Stimulated activated CD8-positive, alpha-beta memory T cell treated with anti-CD3 and anti-CD28 coated beads, Interleukin-15, amount 100 ng/mL, for 24 hours (primary cell): ENCODE data around the gene CAPN2.

Experiments
- DNase-seq: peaks from one replicate; pipeline ENCODE4 v3.0.0-alpha.2; 2020; ENCODE audit warnings: low read depth

The CAPN2 gene

DNA sequence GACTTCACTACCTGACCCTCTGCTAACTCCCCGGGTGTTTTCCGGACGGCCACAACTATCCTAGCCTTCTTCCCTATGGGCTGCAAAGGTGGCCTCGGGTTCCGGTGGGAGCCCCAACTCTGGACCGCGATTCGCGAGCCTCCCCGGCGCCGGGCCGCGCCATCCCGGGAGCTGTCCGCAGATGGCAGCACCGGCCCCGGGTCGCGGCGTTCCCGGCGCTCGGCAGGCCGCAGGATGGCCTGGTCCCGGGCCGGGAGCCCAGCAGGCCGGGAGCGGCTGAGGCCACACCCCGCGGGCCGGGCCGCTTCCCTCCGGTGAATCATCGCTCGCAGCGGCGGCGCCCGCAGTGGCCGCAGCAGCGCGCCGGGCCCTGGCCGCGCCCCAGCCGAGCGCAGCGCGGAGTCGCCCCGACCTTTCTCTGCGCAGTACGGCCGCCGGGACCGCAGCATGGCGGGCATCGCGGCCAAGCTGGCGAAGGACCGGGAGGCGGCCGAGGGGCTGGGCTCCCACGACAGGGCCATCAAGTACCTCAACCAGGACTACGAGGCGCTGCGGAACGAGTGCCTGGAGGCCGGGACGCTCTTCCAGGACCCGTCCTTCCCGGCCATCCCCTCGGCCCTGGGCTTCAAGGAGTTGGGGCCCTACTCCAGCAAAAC is at the start of gene CAPN2:
TSS of gene CAPN2 (plus strand) at position 346 of the 656 bp plus-strand sequence. CDS start at position 448, 102 bp downstream.
- DNase-seq = no peak

DNA sequence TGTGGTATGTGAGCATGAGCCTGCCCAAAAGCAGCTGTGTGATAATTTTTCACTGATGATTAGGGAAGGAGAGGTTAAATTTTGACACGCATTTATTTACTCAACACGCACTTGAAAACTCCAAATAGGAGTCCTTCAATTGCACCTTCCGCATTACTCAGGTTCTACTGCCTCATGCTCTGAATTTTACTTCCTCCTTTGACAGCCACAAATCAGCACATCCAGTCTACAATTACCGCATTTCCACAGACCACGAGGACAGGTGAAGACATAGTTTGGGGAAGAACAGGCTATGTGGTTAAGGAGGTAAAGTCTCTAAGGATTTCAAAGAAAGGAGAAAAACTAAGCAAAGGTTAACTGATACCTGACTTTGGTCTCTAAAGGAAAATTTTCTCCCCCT is 49.4 kb upstream of the CAPN2 start:
- no peak for DNase-seq

DNA sequence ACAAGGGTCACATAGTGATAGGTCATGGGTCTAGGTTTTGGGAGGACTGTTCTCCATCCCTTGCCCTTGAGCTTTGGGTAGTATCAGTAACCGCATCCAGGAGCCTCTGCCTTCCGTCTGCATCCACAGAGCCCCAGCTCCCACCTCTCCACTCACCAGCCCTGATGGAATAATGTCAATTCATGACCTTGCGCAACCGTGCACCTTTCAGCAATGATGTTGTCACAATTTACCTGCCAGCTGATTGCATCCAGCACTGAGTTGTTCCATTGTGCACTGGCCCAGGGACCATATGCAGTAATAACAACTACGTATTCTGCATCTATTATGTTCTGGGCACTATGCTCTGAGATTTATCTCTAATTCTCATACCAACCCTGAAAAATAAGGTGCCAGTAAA is 48.2 kb upstream of the CAPN2 start:
- no peak for DNase-seq

DNA sequence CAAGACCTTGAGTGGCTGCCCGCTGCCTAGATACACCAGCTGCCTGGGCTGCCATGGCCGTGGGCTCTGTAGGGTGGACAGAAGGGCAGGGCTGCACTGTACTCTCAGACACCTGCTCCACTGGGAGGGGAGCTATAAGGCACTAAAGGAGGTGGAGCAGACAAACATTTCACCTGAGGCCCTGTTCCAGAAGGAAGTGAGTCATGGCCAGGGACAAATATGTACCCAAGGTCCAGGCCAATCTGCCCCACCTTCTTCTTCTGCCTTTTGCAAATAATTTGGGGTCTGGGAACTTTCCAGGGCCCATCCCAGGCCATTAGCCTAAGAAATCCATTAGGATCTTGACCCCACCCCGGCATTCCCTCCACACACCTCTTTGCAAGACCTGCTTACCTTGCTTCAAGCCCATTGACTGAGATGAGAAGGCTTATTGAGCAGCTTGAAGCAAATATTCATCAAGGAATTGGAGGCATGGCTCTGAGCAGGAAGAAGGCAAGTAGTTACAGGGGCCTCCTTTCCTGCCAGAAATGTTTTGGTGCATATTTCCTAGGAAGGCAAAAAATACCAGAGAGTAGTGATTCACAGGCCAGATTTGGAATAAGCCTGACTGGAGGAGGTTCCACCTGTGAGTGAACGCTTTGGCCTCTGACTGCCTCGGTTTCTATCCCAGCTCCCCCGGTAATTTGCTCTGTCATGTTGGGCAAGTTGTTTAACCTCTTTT is 46.6 kb upstream of the CAPN2 start, which contains the start of gene CAPN8:
TSS of gene CAPN8 (minus strand) at position 110 of the 721 bp plus-strand sequence. CDS start at position 55, 55 bp downstream.
- no peak for DNase-seq

DNA sequence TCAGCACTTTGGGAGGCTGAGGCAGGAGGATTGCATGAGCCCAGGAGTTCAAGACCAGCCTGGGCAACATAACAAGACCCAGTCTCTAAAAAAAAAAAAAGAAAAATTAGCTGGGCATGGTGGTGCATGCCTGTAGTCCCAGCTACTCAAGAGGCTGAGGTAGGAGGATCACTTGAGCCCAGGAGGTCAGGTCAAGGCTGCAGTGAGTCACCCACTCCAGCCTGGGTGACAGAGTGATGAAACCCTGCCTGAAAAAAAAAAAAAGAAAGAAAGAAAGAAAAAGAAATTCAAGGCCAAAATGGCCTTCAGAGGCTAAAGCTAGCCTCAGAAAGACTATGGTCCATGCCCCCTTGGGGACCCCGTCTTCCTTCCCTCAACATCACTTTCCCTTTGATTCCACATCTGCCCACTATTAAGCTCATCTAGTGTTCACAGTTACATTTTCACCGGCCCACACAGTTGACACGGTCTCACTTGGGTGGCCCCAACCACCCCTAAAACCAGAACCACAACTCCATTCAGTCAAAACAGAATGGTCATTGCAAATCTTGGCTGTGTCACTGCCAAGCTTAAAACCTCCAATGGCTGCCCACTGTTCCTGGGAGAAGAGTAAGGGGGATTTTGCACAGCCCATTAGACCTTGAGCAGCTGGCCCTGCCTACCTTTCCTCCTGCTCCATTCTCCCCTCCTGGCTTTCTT is 44.7 kb upstream of the CAPN2 start:
- DNase-seq = no peak

DNA sequence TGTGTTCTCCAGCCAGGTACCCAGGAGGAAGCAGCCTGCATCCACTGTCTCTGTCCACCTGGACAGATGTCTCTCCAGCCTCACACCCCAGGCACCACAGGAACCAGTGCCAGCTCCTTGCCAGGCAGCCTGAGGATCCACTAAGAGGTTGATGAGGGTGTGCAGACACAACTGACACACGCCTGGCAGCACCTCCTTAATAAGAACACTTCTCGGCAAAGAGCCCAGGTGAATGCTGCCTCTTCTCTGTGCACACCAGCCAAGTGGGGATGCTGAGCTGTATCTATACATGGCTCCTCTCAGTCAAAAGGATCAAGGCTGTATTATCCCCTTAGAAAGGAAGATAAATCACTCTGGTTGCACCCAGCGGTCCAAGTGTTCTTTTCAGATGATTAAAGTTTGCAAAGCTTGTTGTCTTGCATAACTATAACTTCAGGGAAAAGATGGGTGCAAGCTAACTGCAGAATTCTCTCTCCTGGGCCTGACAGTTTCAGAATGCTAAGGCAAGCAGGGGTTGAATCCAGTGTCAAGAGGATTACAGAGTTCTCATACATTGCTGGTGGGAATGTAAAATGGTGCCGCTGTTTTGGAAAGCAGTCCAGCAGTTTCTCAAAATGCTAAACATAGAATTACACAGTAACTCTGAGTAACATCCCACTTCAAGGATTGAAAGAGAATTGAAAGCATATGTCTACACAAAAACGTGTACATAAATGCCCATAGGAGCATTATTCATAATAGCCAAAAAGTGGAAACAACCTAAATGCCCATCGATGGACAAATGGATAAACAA is 43.1 kb upstream of the CAPN2 start:
- DNase-seq = no peak

DNA sequence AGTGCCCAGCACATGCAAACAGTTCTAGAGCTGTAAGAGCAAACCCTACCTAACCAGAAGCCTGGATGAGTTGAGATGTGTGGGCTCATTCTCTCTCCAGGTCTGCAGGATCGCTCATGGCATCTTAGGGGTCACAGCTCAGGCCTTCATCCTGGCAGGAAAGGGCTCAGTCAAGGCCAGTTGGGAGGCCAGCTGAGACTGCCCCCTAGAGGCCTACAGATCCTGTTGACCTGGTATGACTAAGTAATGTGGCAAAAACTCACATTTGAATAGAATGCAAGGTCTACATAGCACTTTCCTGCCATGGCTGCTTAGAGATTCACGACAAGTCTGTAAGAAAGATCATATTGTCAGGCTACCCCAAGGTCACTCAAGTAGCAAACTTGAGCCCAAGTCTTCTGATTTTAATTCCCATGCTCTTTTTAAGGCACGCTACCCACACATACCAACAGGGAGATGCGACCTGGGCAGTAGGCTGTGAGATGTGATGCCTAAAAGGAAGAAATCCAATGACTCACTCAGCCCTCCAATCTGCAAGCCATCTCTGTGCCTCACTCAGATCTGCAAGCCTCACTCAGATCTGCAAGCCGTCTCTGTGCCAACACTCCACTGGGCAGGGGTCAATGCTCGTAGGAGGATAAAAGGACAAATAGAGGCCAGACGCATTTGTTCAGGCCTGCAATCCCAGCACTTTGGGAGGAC is 41.7 kb upstream of the CAPN2 start:
- no peak for DNase-seq

DNA sequence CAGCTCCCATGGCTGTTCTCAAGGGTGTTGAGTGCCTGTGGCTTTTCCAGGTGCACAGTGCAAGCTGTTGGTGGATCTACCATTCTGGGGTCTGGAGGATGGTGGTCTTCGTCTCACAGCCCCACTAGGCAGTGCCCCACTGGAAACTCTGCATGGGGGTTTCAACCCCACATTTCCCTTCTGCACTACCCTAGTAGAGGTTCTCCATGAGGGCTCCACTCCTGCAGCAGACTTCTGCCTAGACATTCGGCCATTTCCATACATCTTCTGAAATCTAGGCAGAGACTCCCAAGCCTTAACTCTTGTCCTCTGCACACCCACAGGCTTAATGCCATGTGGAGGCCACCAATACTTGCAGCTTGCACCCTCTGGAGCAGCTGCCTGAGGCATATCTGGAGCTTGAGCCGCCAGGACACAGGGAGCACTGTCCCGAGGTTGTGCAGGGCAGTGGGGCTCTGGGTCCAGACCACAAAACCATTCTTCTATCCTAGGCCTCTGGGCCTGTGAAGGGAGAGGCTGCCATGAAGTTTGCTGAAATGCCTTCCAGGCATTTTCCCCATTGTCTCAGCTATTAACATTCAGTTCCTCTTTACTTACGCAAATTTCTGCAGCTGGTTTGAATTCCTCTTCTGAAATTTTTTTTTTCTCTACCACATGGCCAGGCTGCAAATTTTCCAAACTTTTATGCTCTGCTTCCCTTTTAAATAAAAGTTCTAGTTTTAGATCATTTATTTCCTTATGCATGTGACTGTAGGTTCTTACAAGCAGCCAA is 38.0 kb upstream of the CAPN2 start:
- no peak for DNase-seq

DNA sequence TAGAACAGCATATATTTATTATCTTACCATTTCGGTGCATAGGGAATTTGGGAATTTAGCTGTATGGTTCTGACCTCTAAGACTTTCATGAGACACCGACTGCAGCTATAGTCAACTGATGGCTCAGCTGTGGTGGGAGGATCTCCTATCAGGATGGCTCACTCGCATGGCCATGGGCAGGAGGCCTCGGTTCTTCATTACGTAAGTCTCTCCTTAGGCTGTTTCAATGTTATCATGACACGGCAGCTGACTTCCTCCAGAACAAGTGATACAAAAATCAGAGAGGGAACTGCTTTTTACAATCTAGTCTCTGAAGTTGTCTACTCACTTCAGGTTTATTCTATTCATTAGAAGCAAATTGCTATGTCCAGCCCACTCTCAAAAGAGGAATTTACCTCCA is 33.5 kb upstream of the CAPN2 start:
- DNase-seq = no peak

DNA sequence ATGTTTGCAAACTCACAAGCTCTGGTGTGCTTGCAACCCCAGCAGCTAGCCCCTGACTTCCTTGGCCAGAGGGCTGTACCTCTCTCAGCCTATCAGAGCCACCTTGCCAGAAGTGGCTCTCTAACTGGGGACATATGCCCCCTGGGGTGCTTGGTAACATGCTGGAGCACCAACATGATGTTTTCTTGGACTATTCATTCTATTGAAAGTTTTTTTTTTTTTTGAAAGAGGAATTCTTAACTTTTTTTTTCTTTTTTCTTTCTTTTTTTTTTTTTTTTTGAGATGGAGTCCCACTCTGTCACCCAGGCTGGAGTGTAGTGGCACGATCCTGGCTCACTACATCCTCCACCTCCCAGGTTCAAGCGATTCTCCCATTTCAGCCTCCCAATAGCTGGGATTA is 32.2 kb upstream of the CAPN2 start:
- no peak for DNase-seq

DNA sequence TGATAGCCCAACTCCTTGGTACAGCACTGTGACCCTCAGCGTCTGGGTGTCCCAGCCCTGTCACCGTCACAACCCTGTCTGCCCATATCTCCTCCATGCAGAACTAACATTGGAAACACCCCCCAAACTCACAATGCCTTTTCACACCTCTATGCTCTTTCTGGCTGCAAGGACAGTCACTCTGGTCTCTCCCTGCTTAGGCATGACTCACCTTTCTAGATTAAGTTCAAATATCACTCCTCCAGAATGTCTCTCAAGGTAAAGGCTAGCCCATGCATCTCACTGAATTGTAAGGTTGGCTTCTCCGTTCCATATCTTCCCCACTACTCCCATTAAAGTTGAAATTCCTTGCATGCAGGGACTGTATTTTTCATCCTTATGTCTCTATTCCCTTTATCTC is 29.8 kb upstream of the CAPN2 start:
- DNase-seq = no peak

DNA sequence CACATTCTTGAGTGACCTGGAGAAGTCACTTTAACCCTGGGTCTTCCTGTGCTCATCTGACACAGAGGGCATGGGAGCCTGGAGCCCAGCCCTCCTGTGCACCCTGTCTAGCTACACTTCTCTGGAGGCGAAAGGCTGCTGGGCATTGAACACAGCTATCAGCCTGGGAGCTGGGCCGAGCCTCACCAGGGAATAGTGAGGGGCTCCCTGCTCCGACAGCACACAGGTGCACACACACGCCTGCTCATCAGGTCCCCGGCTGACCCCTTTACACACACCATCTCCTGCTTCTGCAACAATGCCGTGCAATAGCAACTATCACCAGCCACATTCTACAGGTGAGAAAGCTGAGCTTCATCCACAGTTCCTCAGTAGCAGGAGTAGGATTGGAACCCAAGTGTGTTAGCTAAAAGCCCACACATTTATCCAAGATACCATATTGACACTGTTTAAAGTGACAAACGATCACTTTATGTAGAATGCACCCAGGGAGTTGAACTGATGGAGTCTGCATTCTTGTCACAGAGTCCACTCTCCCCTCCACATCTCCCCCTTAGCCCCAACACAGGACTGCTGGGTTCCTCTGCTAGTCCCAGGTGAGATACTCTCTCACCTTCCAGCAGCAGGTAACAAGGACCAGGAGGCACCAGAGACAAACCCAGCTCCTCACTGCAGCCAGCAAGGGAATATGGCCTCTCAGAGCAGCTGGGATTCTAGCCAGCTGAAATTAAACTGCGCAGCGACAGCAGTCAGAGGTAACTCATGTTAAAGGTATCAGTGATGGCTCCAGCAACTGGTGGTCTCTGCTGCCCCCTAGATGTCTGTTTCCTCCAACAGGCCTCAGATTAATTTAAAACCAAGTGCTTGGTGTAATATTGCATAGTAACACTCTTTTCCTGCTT is 28.5 kb upstream of the CAPN2 start:
- no peak for DNase-seq

DNA sequence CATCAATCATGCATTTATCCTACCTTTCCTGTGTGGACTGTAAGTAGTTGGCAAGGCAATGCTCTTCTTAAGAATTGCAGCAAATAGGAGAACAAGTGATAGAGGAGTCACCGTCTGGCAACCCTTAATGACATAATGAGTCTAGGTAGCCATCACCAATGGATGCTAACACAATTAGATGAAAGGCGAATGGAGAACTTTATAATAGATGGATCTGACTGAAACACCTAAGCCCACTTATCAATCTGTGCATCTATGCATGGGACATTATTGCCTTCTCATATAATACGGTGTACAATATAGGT is 27.9 kb upstream of the CAPN2 start:
- DNase-seq = no peak

DNA sequence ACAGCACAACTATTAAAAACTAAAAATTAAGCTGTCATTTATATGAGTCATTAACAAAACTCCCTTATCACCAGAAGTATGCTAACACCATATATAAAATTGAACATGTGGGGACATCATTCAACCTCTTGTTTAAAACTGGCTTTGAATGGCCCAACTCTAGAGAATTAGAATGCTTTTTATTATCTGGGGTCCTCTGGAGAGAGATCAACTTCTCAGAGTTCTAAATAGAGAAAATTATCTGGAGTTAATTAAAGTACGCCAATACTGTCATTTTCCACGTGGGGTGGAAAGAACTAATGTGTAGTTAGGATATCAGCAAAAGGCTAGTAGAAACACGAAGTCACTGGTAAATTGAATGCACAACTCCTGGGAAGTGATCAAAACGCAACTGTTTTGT is 21.2 kb upstream of the CAPN2 start:
- DNase-seq = no peak

DNA sequence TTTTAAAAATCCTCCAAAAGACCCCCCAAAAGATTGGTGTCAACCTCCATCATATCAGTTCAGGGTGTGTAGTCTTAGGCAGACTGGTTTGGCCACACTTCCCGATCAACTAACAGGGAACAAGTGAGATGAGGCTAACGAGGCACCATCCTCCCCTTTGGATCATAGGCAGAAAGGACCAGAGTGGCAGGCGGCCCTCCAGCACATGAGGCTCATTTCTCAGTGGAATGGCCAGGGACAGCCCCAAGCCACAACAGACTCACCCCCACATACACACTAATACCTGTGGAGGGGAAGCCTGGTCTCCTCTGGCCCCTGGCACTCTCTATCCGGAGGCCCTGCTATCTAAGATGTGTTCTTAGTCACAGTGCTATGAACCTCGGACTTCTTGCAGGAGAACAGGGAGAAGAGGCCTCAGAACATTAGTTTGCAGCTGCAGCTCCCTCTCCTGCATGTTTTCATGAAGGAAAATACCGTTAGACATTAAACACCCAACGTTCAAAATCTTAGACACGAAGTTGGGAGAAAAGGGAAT is 17.3 kb upstream of the CAPN2 start:
- no peak for DNase-seq

DNA sequence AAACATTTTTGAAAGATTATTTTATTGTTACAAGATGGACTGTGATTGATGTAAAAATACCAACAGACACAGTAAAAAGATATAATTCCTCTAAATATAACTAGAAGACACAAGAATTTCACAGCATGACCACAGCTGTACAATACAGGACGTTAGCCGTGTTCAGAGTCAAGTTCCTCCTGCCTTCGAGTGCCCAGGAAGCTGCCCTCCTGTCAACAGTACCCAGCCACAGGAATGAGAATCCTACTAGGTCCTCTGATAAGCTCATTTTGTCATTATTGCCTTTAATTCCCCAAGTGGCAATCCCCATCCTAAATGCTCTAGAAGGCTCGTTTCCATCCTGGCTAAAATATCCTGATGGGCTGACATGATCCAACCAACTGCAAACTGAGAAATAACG is 16.4 kb upstream of the CAPN2 start:
- DNase-seq = no peak

DNA sequence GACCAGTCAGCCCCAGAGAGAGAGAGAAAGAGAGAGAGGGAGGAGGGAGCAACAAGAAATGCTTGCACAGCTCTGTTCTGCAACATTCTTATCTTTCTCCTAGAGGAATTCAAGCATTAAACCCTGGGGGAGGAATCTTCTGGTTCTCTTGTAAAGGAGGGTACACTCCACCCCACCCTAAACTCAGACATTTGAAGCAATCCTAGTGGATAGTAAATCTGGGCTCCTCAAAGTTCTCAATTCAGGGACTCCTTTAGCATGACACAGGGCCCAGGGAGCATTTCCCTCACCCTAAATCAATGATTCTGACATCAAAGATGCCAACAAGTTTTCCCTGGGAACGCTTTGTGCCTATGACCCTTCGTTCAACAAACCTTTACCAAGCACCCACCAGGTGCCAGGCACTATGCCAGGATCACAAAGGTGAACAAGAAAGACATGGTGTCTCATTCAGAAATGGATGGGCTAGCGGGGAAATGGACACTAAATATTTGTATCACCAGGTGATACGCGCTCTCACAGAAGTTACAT is 11.9 kb upstream of the CAPN2 start:
- DNase-seq = no peak

DNA sequence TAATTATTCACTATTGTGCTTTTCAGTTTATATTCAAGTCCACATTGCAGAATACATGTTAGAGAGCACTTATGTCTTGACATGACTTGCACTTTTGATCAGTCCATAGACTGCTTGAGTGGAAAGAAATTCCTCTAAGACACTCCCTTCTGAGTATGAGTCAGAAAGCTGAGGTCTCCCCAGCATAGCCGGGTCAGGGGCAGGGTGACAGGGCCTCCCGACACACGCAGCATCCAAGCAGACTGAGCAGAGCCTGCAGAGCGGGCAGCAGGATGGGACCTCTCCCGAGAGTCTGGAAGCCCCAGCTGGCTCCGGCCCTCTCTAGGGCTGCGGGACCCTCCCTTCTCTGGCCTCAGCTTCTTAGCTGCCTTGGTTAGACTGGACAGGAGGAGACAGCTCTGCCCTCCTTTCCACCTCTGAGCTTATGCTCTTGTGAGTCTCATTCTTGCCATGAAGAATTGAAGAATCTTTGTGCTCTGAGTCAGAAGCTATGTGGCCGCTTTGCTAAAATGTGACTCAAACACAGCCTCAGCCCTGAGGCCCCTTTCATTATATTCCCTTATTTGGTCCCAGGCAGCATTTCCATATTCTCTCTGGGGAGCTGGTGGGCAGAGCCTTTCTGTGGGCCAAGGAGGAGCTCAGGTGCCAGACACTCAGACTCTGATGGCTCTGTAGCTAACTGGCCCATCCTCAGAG is 11.2 kb upstream of the CAPN2 start:
- DNase-seq = no peak
